Common myeloid progenitor, CD34-positive (primary cell): ENCODE measurements around the gene ZNF714. TPM values are rescaled to one million over a fixed set of nuclear protein-coding genes. Genes with fewer than 3 reads are reported as not detected.

Source experiments
- CTCF ChIA-PET: fragments of 350-600 bp; sonication (Branson Sonifier 250); formaldehyde crosslinking; loops from one replicate; lab custom pipeline; 2021; ENCODE audit warnings: antibody characterized with exemption; lab: Charles Lee
- POLR2A ChIA-PET: fragments of 350-600 bp; sonication (Branson Sonifier 250); formaldehyde crosslinking; loops from one replicate; lab custom pipeline; 2021; ENCODE audit warnings: antibody characterized with exemption; lab: Charles Lee
- DNase-seq, 3 donors: peaks; one replicate each; pipeline versions ENCODE4 v3.0.0 to v3.0.0-alpha.2; 2013
- H3K27ac ChIP-seq, 2 experiments: 1 replicate in 1 of 2; 2 replicates in 1 of 2; pipeline ENCODE4 v1.7.0; 2013; ENCODE audit warnings: inconsistent platforms in 2 of 2, low read length in 2 of 2, mild to moderate bottlenecking in 2 of 2, low read depth in 1 of 2, moderate library complexity in 1 of 2; ENCODE audit not compliant: severe bottlenecking in 2 of 2, insufficient read depth in 1 of 2, poor library complexity in 1 of 2
- H3K27me3 ChIP-seq, 5 experiments: replicated peaks in 2 of 5; 1 replicate in 3 of 5; 2 replicates in 2 of 5; pipeline versions ENCODE4 v1.6.1 to v1.7.0; 2013; ENCODE audit warnings: low read length in 4 of 5, mild to moderate bottlenecking in 2 of 5, moderate library complexity in 2 of 5, inconsistent platforms in 1 of 5; ENCODE audit not compliant: insufficient read depth in 5 of 5, control insufficient read depth in 4 of 5
- H3K36me3 ChIP-seq, 4 experiments: 1 replicate in 2 of 4; 2 replicates in 2 of 4; pipeline versions ENCODE4 v1.6.1 to v1.7.0; 2013; ENCODE audit warnings: low read length in 3 of 4, control low read depth in 1 of 4, mild to moderate bottlenecking in 1 of 4; ENCODE audit not compliant: control insufficient read depth in 4 of 4, insufficient read depth in 4 of 4
- H3K4me1 ChIP-seq, 4 experiments: 1 replicate in 3 of 4; 2 replicates in 1 of 4; pipeline versions ENCODE4 v1.6.1 to v1.7.1; 2013; ENCODE audit warnings: low read length in 3 of 4, mild to moderate bottlenecking in 3 of 4, control low read depth in 1 of 4, inconsistent platforms in 1 of 4, moderate library complexity in 1 of 4; ENCODE audit not compliant: control insufficient read depth in 4 of 4, insufficient read depth in 4 of 4; ENCODE audit errors: control extremely low read depth in 1 of 4
- H3K4me3 ChIP-seq, 7 experiments: 1 replicate in 4 of 7; 2 replicates in 3 of 7; pipeline versions ENCODE4 v1.5.1 to v1.7.0; 2013; ENCODE audit warnings: mild to moderate bottlenecking in 7 of 7, low read length in 6 of 7, moderate library complexity in 6 of 7, inconsistent platforms in 2 of 7, low read depth in 2 of 7, control low read depth in 1 of 7; ENCODE audit not compliant: insufficient read depth in 4 of 7, control insufficient read depth in 1 of 7; ENCODE audit errors: extremely low read depth in 1 of 7
- H3K9me3 ChIP-seq, 5 experiments: 1 replicate in 4 of 5; 2 replicates in 1 of 5; pipeline versions ENCODE4 v1.6.1 to v1.7.1; 2013; ENCODE audit warnings: low read length in 4 of 5, mild to moderate bottlenecking in 2 of 5, inconsistent platforms in 1 of 5, low read depth in 1 of 5, moderate library complexity in 1 of 5; ENCODE audit not compliant: control insufficient read depth in 4 of 5, insufficient read depth in 2 of 5; ENCODE audit errors: control extremely low read depth in 1 of 5
- WGBS: methylation state at CpG from one replicate; pipeline ENCODE4 v1.1.5; 2013; ENCODE audit not compliant: insufficient coverage; 5-methylcytosine and 5-hydroxymethylcytosine counted together
- polyA plus RNA-seq: library from polyadenylated mRNA; unstranded; fragments of 120-200 nt; gene quantifications from one replicate; pipeline ENCODE4 v1.2.1, GENCODE V29; 2013

ZNF714 gene
- 14.5 TPM for polyA plus RNA-seq

DNA sequence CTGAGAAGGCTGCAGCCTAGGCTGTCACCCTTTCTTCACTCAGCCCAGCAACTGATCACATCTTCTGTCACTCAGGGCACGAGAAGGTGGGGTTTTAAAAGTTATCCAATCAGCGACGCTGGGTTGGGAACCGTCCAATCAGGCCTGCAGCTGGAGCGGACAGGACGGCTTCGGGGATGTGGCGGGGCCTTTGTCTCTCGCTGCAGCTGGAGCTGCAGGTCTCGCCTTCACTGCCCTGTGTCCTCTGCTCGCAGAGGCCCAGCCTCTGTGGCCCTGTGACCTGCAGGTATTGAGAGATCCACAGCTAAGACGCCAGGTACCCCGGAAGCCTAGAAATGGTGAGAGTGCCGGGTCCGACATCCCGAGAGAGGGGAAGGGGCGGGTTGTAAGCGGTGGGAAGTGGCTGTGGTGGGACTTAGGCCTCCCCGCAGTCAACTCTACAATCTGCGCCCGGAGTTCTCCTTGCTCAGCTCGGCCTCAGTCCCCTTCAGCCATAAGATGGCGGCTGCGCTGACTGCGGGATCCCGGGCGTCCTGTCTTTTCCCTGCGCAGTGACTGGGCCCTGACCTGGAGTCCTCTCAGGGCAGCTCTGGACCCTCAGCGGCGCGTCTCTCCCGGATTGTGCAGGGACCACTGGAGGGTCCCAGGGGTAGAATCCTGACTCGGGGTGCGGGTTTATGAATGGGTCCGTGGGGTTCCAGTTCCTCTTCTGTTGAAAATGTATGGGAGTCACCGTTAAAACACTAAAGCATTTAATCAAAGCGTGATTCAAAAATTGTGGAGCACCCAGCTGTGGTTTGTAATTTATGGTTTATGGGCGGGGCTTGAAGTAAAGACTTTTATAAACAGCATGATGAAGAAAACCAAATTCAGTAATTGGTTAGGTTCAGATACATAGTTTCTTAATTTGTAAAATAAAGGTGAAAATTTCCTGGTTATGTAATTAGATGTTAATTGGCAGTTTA lies at the start of gene ZNF714:
Gene ZNF714 (plus strand): TSS at position 193 of the 965 bp plus-strand sequence. CDS start 16,066 bp downstream, outside the sequence.
- Histone ChIP-seq H3K4me3 (peak within 1 kb of the TSS; percentile 64 to 96 (median 87)), H3K27me3 (no peaks in the 10 kb centered on the region), H3K27ac (peak within 1 kb of the TSS; percentile 68 to 88), H3K36me3 (peaks cover 0 to 24% (median 11%) of the 10 kb centered on the region in 4 experiments), H3K4me1 (peaks cover 0 to 12% (median 8%) of the 10 kb centered on the region in 4 experiments), H3K9me3 (no peaks in the 10 kb centered on the region)
- WGBS, result 23% methylated on average over 25 of the region's 38 CpGs
- DNase-seq, result peak; percentile 94 to 98 (median 97)
- POLR2A ChIA-PET, result interaction anchor here (0.9 to 1.1 kb wide), 2 partner anchors 62 to 159 kb away, joined by 3 to 4 read pairs; partner anchors contain the start of genes ZNF430 and ZNF85
- CTCF ChIA-PET, result no interaction called here

DNA sequence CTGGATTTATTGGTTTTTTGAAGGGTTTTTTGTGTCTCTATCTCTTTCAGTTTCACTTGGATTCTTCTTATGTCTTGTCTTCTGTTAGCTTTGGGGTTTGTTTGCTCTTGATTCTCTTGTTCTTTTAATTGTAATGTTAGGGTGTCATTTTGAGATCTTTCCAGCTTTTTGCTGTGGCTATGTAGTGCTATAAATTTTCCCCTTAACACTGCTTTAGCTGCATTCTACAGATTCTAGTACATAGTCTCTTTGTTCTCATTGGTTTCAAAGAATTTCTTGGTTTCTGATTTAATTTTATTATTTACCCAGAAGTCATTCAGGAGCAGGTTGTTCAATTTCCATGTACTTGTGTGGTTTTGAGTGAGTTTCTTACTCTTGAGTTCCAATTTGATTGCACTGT lies 37.0 kb upstream of the ZNF714 start:
- POLR2A ChIA-PET, result no interaction called here
- Histone ChIP-seq H3K4me1 (no peaks in the 10 kb centered on the region), H3K4me3 (no peak overlapping the region), H3K36me3 (peaks cover 29 to 89% (median 40%) of the 10 kb centered on the region in 4 experiments), H3K27ac (no peak overlapping the region), H3K27me3 (no peaks in the 10 kb centered on the region), H3K9me3 (peaks cover 13 to 67% (median 43%) of the 10 kb centered on the region in 5 experiments)
- CTCF ChIA-PET, result interaction anchor here (0.7 kb wide), 1 partner anchor 971 kb away, joined by 3 read pairs; no protein-coding TSS in a partner anchor
- DNase-seq, result no peak

DNA sequence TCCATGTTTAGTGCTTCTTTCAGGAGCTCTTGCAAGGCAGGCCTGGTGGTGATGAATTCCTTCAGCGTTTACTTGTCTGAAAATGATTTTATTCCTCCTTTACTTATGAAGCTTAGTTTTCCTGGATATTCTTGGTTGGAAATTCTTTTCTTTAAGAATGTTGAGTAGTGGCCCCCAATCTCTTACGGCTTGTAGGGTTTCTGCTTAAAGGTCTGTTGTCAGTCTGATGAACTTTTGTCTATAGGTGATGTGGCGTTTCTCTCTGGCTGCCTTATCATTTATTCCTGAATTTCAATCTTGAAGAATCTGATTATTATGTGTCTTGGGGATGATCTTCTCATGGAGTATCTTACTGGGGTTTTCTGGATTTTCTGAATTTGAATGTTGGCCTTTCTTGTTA lies 35.5 kb upstream of the ZNF714 start:
- Histone ChIP-seq H3K4me3 (no peak overlapping the region), H3K27ac (no peak overlapping the region), H3K4me1 (no peaks in the 10 kb centered on the region), H3K36me3 (peaks cover 27 to 90% (median 35%) of the 10 kb centered on the region in 4 experiments), H3K9me3 (peaks cover 14 to 78% (median 44%) of the 10 kb centered on the region in 5 experiments), H3K27me3 (no peaks in the 10 kb centered on the region)
- WGBS, result no CpG with 5 or more reads among the region's 3 CpGs
- ChIA-PET POLR2A (no interaction called here), CTCF (no interaction called here)
- no peak for DNase-seq

DNA sequence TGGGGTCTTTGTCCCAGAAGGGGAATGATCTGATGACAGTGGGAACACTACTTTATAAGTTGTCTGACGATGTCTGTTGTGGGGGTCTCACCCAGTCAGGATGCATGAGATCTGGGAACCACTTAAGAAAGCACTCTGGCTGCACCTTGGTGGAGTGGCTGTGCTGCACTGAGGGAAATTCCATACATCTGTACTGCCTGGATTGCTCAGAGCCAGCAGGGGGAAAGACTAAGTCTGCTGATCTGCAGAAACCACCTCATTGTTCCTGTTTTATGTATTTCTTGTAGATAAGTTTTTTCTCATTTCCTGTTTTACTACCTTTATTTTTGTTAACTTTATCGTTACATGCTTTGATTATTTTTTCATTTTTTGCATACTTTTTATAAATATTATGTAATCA lies 34.3 kb upstream of the ZNF714 start:
- H3K4me3 ChIP-seq, result peak overlapping the region in 1 of 7 experiments; percentile 45
- CTCF ChIA-PET, result no interaction called here
- no peaks in the 10 kb centered on the region for H3K4me1 ChIP-seq
- peak in 1 of 3 donors; percentile 32 for DNase-seq
- peaks cover 25 to 92% (median 32%) of the 10 kb centered on the region in 4 experiments for H3K36me3 ChIP-seq
- POLR2A ChIA-PET, result no interaction called here
- no CpG with 5 or more reads among the region's 2 CpGs for WGBS
- H3K27ac ChIP-seq, result no peak overlapping the region
- no peaks in the 10 kb centered on the region for H3K27me3 ChIP-seq
- H3K9me3 ChIP-seq, result peaks cover 14 to 79% (median 44%) of the 10 kb centered on the region in 5 experiments

DNA sequence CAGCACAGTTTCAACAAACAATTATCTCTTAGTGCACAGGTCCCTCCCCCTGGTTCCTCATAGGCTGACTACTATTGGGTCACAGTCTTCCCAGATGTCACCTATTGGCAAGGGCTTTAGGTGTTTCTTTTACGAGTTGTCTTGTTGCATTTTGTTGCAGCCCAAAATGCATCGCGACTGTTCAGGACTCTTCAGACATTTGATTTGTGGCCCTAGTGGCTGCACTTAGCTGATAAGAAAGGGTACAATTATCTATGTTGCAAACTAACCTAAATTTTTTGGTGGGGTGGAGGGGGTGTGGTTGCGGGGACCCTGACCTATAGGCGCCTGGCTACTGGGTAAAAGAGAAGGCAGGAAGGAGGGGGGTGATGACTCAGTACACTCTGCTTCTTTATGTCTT lies 29.1 kb upstream of the ZNF714 start:
- peaks cover 14 to 72% (median 45%) of the 10 kb centered on the region in 5 experiments for H3K9me3 ChIP-seq
- DNase-seq, result no peak
- POLR2A ChIA-PET, result no interaction called here
- H3K27ac ChIP-seq, result no peak overlapping the region
- peaks cover 31 to 87% (median 43%) of the 10 kb centered on the region in 4 experiments for H3K36me3 ChIP-seq
- WGBS, result 100% methylated on average over 2 of the region's 5 CpGs
- no peaks in the 10 kb centered on the region for H3K4me1 ChIP-seq
- H3K27me3 ChIP-seq, result no peaks in the 10 kb centered on the region
- no peak overlapping the region for H3K4me3 ChIP-seq
- CTCF ChIA-PET, result no interaction called here

DNA sequence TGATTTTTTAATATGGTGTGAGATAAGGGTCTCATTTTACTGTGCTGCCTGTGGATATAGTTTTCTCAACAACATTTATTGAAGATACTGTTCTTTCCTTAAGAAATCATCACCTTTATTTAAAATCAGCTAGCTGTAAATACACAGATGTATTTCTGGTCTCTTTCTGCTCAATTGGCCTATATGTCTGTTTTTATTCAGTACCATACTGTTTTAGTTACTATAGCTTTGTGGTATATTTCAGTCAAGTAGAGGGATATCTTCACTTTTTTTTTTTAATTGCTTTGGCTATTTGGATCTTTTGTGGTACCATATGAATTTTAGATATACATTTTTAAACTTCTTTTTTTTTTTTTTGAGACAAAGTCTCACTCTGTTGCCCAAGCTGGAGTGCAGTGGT lies 16.7 kb upstream of the ZNF714 start:
- Histone ChIP-seq H3K4me3 (no peak overlapping the region), H3K27me3 (no peaks in the 10 kb centered on the region), H3K36me3 (peaks cover 6 to 46% (median 10%) of the 10 kb centered on the region in 4 experiments), H3K27ac (no peak overlapping the region), H3K4me1 (no peaks in the 10 kb centered on the region), H3K9me3 (peaks cover 0 to 17% (median 2%) of the 10 kb centered on the region in 5 experiments)
- DNase-seq, result no peak
- CTCF ChIA-PET, result no interaction called here
- POLR2A ChIA-PET, result no interaction called here

DNA sequence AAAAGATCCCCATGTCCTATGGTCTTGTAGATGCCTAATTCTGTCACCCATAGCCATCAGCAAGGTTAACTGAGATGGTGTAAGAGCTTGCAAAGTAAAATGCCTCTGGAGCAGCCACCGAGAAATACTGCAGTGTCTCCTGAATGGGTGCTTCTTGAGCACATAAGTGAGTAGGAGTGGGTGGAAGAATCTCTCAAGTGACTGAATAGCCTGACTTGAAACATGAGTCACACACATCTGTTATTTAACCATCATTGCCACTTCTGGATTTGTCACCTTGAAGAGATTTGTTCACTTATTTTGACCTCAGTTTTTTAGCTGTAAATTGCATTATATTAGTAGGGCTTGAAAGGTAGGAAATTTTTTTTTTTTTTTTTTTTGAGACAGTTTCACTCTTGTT lies 2.3 kb downstream of the ZNF714 start:
- Histone ChIP-seq H3K4me1 (peaks cover 0 to 12% (median 8%) of the 10 kb centered on the region in 4 experiments), H3K9me3 (no peaks in the 10 kb centered on the region), H3K27ac (no peak overlapping the region), H3K4me3 (no peak overlapping the region), H3K36me3 (peaks cover 0 to 29% (median 14%) of the 10 kb centered on the region in 4 experiments), H3K27me3 (no peaks in the 10 kb centered on the region)
- CTCF ChIA-PET, result no interaction called here
- 100% methylated on average over 1 of the region's 1 CpG for WGBS
- DNase-seq, result peak in 2 of 3 donors; percentile 12 to 26
- POLR2A ChIA-PET, result interaction anchor here (0.6 kb wide), 1 partner anchor 14 kb away, joined by 6 read pairs; no protein-coding TSS in a partner anchor
